Stimulated activated CD4-positive, alpha-beta T cell treated with anti-CD3 and anti-CD28 coated beads, Interleukin-12 subunit alpha, Interleukin-12 subunit beta, amount 100 ng/mL, for 48 hours (primary cell): ENCODE results near the gene SHKBP1.

Source experiments
- DNase-seq, 3 donors: peaks; one replicate each; pipeline ENCODE4 v3.0.0-alpha.2; 2020; ENCODE audit warnings: low read depth in 2 of 3, low spot score in 1 of 3

The SHKBP1 gene

DNA sequence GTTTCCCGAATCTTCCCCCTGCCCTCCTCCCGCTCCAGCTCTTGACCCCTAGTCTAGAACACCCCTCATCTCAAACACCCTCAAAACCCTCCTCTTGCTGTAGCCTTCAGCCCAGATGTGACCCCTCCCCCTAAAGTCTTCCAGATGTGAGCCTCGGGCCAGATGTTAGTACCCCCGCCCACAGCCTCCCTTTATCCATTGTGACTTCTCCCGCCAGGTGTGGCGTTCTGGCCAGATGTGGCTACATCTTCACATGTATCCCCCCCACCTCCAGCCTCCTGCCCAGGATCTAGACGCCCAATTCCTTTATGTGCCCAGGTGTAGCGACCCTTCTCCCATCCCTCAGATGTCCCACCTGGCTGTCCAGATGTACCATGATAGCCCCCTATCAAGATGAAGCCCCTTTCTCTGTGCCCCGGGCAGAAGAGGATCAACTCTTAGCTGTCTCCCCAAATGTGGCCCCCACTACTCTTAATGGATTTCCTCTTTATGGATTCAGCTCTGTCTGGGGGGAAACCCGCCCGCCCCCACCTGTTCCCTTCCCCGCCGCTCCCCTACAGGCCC is 24.0 kb downstream of the SHKBP1 start:
- no peak for DNase-seq

DNA sequence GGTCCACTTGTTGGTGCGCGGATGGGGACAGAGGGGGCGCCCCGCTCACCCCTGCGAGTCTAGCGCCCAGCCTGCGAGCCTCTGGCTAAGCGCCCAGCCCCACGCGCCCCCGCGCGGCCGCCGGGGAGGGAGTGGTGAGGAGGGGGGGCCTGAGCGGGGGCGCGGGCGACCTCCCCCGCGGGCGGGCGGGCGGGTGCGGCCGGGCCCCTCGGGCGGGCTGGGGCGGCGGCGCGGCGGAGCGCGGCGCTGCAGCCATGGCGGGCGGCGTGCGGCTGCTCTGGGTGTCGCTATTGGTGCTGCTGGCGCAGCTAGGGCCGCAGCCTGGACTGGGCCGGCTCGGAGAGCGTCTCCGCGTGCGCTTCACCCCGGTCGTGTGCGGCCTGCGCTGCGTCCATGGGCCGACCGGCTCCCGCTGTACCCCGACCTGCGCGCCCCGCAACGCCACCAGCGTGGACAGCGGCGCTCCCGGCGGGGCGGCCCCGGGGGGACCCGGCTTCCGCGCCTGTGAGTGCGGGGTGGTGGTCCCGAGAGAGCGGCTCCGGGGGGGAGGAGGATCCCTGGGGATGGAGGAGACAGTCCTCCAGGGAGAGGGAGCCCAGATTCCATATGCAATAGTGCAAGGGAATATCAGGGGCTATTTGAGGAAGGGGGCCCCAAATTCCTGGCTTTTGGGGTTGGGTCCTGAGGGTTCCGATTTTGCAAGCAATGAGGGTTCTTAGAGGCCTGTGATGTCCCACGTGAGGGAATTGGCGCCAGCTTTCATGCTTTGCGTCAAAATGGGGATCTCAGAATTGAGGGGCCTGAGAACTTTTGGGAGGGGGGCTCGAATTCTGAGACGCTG is 24.7 kb downstream of the SHKBP1 start, which contains the start of gene LTBP4:
Gene LTBP4, plus strand, starts transcription at position 236 of the 841 bp plus-strand sequence. Its CDS starts 19 bp downstream, at position 255.
- DNase-seq: no peak

DNA sequence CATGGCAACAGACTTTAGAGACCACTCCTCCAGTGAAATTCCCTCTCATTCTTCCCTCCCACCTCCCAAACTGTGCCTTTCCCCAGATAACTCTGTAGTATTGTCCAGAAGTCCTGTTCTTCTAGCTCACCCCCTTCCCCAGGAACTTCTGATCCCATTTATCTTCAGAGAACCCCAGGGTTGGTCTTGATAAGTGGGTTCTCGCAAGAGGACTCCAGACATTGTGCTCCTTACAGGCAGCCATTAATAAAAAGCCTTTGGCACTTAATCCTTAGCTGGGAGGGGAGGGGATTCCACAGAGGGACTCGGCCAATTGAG is 26.4 kb downstream of the SHKBP1 start:
- DNase-seq: no peak

DNA sequence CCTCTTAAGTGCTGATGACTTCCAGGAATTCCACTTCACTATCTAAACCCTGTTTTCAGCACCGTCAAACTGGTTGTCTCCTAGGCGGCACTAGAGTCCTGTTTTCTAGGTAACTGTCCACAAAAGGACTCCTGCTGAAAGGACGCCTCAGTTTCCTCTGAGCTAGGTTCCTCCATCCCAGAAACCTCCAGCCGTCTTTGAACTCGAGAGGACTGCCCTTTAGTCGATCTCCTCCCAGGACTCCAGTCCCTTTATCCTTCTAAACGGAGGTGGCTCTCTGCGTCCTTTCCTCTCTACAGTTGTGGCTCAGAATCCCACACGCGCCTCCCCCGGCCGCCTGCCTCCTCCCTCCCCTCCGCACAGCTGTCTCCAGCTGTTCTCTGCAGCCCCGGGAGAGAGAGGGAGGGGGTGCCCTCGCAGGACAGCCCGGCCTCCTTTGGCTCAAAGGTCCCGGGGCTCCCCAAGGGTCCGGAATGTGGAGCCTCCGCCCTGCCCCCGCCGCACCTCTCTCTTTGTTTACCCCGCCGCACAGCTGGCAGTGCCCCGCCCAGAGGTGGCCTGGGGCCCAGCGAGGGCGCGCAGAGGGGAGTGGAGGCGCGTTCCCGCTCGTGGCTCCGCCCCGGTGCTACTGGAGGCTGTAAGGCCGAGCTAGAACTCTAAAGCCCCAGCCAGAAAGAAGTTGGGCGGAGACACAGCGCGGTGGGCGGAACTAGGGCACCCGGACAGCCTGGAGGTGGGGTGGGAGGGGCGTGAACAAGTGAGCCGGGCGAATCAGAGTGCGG is 26.9 kb downstream of the SHKBP1 start:
- DNase-seq: peak; percentile 95 to 97 (median 96)

DNA sequence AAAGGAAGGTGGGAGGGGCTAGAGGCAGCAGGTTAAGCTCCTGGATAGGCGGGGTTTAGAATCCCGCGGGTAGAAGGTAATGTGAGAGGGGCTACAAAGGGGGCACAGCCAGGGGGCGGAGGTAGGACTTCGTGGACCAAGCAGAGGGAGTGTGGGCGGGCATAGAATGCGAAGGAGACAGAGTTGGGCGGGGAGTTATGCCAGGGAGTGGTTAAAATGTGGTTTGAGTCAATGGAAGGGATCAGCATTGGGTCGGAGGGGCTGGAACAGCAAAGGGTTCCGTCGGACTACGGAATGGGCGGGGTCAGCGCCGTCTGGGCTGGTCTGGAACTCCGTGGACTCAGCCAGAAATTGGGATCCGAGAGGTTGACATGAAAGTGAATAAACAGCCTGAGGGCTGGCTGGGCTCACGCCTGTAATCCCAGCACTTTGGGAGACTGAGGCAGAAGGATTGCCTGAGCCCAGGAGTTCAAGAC is 27.5 kb downstream of the SHKBP1 start:
- DNase-seq: no peak

DNA sequence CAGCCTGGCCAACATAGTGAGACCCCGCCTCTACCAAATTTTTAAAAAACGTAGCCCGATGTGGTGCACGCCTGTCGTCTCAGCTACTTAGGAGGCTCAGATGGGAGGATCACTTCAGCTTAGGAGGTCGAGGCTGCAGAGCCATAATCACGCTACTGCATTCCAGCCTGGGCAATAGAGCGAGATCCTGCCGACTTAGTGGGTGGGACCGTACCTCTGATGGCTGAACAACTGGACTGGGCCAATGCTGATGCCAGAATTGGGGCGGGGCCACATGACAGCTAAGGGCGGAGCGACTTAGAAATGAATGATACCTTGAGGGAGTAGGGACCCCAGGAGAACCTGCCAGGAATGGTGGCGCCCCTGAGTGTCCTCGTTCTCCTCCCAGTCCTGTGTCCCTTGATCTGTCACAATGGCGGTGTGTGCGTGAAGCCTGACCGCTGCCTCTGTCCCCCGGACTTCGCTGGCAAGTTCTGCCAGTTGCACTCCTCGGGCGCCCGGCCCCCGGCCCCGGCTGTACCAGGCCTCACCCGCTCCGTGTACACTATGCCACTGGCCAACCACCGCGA is 28.1 kb downstream of the SHKBP1 start:
- DNase-seq: no peak

DNA sequence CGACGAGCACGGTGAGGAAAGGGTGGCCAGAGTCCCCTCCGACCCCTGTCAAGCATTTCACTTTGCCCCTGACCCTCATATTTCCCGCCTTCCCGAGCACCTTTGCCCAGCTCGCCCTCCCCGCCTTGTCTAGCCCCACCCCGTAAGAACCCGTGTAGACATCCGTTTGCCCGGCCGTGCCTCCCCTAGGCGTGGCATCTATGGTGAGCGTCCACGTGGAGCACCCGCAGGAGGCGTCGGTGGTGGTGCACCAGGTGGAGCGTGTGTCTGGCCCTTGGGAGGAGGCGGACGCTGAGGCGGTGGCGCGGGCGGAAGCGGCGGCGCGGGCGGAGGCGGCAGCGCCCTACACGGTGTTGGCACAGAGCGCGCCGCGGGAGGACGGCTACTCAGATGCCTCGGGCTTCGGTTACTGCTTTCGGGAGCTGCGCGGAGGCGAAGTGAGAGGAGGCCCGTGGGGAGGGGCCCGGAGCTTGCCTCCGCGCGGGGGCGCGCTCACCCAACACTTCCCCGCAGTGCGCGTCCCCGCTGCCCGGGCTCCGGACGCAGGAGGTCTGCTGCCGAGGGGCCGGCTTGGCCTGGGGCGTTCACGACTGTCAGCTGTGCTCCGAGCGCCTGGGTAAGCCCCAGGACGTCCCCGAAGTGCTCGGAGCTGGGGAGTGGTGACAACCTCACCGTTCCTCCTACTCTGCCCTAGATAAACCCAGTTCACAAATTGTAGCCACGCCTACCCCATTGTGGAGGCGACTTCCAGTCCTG is 28.7 kb downstream of the SHKBP1 start:
- DNase-seq: peak in 2 of 3 donors; percentile 64 to 70

DNA sequence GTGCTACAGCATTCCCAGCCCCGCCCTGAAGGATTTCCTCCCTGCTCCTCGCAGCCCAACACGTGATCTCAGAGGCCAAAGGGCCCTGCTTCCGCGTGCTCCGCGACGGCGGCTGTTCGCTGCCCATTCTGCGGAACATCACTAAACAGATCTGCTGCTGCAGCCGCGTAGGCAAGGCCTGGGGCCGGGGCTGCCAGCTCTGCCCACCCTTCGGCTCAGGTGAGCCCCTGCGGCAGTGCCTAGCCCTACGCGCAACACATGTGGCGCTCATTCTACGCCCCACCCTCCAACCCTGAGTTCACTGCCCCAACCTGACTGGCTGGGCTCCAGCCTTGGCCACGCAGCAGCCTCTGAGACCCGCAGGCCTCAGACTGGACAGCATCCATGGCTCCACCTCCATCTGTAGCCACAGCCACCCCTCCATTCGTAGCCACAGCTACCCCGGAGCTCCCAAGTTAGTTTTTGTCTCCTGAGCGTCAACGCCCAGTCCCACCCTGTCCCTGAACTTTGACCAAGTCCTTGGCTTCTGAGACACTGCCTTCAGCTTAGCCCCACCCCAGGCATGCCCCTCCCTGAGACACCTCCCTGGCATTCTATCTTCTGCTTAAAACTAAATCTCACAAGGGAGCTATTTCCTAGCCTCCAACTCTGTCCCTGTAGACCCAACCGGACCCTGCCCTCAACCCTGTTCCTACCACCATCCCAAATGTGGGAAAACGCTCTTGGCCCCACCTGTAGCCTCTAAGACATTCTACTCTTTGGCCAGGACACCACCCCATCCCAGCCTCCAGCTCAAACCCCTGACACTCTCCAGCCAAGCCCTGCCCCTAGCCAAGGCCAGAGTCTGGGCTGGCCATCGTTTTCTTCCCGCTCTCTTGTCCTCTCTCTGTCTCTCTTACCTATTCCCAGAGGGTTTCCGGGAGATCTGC is 30.9 kb downstream of the SHKBP1 start:
- no peak for DNase-seq

DNA sequence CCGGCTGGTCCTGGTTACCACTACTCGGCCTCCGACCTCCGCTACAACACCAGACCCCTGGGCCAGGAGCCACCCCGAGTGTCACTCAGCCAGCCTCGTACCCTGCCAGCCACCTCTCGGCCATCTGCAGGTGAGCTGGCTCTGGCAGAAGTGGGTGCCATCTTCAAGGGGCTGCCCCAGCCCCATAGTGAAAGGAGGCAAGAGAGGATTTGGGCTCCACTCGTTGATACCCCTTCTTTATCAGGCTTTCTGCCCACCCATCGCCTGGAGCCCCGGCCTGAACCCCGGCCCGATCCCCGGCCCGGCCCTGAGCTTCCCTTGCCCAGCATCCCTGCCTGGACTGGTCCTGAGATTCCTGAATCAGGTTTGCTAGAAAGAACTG is 31.6 kb downstream of the SHKBP1 start:
- DNase-seq: no peak

DNA sequence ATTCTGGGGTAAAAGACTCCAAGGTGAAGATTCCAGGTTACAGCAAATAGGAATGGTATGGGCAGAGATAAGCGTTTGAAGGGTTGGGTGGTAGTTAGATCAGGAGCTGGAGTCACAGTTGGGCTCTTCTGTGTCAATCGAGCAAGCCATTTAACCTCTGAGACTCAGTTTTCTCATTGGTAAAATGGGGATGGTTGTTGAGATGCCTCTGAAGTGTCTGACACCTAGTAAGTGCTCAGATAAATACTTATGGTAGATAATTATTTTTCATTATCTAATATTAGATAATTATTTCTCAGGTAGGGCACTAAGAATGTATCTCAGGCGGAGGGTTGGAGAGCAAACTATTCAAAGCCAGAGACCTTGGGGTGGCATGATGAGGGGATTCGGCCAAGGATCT is 32.3 kb downstream of the SHKBP1 start:
- no peak for DNase-seq

DNA sequence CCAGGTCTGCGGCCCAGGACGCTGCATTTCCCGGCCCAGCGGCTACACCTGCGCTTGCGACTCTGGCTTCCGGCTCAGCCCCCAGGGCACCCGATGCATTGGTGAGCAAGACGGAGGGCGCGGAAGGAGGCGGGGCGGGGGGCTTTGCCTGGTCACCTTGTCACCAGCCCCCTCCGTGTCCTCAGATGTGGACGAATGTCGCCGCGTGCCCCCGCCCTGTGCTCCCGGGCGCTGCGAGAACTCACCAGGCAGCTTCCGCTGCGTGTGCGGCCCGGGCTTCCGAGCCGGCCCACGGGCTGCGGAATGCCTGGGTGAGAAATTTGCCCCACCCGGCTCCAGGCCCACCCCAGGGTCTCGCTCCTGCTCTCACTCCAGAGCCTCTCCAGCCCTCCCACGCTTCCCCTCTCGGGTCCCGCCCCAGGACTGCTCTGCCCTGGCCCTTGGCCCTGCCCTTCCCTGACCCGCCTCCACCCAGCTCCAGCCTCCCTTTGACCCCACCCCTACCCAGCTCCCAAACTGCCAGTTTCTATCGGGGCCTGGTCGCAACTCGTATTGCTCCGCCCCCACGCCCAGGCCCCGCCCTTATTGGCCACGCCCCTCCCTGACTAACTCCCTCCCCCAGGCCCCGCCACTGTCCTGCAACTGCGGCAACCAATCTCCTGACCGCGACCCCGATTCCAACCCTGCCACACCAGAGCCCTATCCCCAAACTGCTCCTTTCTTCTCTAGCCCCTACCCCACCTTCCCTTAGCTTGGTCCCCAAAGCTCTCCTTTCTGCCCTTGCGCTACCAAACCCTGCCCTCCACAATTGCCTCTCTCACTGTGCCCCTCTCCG is 33.1 kb downstream of the SHKBP1 start:
- DNase-seq: peak; percentile 91 to 99 (median 92)

DNA sequence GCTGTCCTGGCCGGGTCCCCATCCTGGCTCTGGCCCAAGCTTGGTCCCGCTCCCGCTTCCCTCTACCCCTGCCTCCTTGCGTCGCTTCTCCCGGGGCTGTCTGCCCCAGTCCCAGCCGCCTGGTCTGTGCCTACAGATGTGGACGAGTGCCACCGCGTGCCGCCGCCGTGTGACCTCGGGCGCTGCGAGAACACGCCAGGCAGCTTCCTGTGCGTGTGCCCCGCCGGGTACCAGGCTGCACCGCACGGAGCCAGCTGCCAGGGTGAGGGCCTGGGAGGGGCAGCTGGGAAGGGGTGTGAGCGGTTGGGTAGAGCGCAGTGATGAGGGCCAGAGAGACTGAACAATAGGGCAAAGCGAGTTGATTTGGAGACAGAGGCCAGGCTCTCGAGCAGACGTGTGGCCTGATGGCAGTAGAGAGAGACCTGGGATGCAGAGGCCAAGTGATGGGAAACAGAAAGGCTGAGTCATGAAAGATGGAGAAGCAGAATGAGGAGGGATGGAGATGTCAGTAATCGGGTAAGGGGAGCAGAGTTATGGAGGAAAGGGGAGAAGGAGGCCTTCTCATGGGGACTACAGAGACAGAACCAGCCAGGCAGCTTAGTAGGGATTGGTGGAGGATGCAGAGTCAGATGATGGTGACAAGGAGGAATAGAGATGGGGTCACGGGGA is 33.9 kb downstream of the SHKBP1 start:
- peak in 1 of 3 donors; percentile 44 for DNase-seq

DNA sequence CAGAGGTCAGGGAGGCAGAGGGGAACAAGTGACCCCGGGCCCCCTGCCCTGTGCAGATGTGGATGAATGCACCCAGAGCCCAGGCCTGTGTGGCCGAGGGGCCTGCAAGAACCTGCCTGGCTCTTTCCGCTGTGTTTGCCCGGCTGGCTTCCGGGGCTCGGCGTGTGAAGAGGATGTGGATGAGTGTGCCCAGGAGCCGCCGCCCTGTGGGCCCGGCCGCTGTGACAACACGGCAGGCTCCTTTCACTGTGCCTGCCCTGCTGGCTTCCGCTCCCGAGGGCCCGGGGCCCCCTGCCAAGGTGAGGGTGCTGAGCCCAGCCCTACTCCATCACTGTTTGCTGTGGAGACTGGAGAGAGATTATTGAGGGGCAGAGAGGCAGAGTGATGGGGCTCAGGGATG is 34.4 kb downstream of the SHKBP1 start:
- no peak for DNase-seq

DNA sequence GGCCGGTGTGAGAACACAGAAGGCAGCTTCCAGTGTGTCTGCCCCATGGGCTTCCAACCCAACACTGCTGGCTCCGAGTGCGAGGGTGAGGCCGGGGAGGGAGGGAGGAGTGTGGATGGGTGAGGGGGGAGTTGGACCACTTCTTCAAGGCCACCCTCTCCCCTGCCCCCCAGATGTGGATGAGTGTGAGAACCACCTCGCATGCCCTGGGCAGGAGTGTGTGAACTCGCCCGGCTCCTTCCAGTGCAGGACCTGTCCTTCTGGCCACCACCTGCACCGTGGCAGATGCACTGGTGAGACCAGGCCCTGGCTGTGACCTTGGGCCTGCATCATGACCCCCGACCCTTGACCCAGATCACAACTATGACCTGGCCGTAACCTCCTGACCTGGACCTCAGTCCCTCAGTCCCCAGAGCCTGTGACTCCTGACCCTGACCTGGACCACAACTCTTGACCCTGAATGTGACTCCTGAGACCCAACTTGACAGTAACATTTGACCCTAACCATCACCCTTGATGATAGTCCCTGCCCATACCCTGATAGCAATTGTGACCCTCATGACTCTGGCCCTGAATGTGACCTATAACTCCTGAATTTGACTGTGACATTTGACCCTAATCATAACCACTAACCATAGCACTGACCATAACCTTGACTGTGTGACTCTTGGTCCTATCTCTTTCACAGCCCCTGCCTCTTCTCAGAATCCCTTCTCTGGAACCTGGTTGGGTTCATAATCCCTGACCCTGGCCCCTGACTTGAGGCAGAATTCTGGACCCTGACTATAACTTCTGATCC is 35.4 kb downstream of the SHKBP1 start:
- no peak for DNase-seq

DNA sequence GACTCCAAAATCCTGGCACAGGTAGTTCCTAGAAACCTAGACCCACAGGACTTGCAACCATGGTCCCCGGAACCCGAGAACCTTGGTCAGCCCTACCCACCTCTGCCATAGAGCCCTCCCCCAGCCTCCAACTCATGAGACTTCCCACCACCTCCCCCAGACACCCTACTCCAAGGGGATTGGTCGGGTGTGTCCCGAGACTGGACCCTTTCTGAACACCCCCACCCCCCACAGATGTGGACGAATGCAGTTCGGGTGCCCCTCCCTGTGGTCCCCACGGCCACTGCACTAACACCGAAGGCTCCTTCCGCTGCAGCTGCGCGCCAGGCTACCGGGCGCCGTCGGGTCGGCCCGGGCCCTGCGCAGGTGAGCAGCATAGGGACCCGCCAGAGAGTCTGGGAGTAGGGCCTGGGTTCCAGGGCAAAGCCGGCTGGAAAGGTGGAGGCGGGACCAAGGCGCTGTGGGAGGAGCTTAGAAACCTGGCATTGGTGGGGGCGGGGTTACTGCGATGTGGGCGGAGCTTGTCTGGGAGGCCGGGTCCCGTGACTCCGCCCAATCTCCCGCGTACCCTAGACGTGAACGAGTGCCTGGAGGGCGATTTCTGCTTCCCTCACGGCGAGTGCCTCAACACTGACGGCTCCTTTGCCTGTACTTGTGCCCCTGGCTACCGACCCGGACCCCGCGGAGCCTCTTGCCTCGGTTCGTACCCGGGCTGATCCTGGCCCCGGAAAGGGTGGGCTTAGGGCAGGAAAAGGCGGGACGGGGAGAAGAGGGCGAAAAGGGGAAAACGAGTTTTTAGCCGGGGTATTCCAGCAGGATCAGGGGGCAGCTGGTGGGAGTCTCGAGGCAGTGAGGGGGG is 36.4 kb downstream of the SHKBP1 start:
- DNase-seq: peak; percentile 76 to 94 (median 79)
